CD4-positive, alpha-beta T cell treated with Interleukin-4 for 1 hour (primary cell): ENCODE measurements around the gene NEDD9.

Experiments used
- DNase-seq, 2 donors: peaks; one replicate each; pipeline ENCODE4 v3.0.0-alpha.2; 2020 to 2022

NEDD9 gene

DNA sequence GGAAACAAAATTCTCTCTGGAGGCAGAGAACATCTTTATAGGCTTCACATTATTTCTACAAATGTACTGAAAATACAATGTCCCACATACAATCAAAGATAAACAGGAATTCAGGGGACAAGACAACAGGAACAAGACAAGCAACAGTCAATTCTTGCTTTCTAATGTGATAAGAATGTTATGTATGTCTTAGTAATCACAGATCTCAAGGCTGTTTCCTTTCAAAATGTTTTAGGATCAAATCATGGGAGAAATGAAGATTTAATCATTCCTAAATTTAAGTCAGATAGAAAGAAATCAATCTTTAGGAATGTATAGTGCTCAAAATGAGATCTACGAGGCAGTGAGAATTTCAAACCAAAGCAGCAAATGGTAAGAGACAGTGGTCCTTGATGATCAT, 32.1 kb downstream of the NEDD9 start:
- no peak for DNase-seq

DNA sequence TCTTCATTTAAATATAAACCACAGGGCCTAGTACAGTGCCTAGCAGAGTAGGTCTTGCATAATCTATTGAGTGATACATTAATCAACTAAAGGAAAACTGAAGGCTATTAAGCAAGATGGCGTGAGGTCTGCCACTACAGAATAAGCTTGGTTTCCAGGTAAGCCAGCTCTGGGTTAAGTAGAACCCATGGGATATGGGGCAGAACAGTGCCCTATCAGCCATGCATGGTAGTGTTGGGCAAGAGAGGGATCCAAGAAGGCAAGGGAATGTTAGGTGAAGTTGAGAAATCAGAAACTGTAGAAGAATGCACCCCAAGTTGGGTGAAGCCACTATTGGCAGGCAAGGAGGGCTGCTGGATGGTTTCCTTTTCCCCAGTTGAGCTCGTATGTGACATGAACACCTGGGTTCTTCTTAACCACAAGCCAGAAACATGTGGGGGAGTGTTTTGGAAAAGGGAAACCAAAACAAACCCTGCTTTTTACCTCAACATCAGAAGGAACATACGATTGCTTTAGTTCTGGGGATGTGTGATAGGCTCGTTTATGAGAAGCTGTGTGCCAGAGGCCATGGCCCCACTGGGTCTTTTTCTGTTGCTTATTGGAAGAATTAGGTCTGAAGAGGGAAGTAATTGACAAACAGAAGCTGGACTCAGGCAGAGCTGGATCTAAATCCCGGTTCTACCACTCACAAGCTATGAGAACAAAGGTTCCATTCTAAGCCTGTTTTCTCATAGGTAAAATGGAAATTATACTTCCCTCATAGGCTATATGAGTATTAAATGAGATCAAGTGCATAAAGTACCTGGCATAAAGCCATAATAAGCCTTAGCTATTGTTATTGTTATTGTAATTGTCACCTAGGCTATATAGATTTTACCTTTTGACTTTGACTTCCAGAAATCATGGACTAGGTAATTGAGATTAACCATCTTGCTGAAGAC, 33.5 kb downstream of the NEDD9 start:
- DNase-seq, result peak; percentile 21 to 67

DNA sequence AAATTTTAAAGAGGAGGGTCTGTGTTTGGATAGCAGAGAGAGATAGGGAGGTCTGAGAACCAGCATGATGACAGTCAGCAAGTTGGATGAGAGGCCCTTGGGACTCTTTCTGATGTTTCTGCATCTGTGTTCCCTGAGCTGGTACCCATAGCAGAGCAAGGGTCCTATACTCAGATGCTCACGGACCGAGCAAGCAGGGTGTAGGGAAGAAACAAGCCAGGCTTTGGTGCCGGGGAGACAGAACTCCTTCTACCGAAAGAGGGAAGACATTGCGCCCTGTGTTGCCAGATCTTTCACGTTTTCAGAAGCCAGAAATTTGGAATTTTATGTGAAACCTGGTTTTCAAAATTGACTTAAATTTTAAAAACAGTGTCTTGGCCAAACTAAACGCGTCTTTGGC, 34.6 kb downstream of the NEDD9 start:
- DNase-seq, result no peak

DNA sequence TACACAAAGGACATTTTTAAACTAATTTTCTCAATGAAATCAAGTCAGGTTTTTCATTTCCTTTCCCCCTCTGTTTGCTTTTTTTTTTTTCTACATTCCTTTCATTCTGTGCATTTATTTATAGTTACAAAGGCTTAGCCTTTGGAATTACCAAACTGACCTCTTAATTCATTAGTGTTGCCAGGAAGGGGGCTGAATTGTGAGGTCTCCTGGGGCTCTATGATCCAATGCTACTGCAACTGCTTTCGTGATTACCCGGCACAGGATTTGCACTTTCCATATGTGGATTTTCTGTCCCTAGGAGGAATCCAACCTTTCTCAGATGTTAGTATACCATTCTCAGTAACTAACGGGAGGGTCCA, 35.3 kb downstream of the NEDD9 start:
- DNase-seq, result no peak

DNA sequence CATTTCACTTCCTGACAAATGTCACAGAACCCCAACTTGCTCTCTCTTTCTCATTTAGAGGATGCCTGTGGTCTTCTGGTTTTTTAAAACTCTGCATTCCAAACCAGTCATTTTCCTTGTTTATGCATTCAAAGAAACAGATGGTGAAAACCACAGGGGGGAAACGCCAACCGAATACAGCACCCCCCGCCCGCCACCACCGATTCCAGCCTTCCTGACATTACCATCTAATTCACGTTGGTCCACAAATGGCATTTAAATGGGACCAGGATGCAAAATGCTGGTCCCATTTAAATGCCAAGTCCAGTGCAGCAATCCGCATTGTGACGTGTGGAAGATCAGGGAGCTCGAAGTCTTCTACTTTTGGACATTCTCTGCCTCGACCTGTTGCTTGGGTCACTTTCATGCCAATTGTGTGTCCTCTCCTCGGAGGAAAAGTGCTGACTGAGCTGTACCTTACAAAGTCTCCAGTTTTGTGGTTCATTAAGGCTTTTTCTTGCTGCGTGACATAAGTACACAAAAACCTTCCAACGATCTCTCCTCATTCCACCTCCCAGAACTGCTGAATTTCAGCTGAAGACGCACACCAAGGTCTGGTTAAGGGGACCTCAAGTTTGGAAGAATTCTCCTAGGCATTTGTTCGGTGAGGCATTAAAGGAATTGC, 35.8 kb downstream of the NEDD9 start:
- DNase-seq, result no peak

DNA sequence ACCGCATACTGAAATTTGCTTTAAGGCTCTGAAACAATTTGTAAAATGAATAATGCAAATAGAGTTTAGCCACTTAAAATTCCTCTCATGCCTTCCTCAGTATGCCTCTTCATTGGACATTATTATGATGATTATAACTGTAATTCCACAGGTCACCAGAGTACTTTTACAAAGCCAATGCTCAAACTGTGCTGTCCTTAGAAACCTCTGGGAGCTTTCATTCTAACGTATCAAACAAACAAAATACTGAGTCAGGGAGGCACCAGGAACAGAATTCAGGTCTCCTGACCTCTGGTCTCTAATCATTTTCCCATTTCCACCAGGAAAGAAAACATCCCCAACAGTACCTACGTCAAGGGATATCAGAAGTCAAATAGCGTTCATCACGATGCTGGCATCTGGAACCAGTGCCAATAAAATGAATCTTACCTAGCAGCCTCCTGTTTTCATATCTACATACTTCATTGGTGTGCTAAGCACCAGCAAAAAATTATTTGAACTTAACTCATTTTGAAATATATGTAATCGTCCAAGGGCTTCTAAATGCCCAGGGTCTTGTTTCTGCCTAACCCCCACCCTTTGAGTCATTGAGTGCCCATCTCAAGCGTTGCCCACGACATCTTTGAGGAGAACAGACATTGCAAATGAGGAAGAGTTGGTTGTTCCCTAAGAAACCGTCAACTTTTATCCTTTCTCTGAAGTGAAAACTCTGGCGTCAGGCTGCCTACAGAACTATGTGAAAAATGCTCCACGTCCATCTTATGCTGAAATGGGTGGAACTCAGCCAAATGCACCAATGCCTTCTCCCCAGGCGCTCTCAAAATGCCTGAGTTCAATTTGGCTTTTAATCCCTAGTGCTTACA, 37.9 kb downstream of the NEDD9 start:
- no peak for DNase-seq

DNA sequence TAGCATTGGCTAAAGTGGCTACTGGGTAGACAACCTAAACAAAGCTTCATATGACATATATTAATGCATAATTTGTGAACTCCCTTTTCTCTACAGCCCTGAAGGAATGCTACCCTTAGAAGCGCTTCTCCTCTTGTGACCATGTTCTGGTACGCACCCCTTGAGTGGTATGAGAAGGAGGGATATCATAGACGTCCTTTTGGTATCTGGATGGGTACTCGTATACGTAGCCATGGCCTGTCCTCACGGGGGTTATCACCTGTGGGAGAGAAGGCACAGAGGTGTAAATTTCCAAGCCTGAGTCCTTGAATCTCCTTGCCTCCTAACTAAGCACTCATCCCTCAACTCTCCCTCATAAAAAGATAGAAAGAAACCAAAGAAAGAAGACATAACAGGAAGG, 39.0 kb downstream of the NEDD9 start:
- DNase-seq, result no peak

DNA sequence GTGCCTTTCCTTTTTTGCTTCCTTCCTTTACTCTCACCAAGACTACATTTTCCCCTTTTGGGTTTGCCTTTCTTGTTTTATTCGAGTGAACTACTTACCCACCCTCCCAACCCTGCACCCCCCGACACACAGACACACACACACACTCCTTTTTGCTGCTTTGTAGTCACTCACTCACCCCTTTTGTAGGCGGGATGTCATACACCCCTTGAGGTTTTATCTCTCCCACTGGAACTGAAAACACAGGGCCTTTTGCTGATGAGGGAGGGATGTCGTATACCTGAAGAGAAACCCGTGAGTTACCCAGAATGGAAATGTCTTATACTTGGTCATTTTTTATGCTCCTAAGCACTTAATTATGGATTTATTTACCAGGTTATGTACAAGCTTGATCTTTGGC, 40.3 kb downstream of the NEDD9 start:
- no peak for DNase-seq

DNA sequence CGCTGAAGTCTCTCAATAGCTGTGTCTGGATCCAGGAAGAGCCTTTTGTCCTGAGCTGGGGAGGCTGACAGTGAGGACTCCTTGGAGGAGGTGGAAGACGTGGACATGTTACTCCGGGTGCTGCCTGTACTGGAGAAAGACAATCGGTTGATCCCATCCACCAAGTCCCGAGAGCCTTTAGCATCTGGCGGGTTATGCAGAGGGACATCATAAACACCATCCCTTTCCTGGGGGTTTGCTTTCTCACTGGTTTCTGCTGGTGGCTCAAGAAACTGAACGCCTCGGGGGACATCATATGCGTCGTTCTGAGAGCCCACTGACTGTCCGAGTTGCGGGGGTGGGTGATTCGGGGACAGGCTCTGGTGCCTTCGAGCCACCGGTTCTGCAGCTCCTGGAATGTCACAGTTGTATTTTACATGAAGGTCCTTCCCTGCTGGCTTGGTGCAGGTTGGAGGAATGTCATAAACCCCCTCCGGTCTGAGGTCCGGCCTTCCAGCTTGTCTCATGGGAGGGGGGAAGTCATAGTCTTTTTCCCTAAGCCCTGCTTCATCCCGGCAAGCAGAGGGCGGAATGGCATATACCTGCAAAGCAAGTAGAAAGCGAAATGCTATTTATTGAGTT, 41.7 kb downstream of the NEDD9 start:
- DNase-seq, result no peak

DNA sequence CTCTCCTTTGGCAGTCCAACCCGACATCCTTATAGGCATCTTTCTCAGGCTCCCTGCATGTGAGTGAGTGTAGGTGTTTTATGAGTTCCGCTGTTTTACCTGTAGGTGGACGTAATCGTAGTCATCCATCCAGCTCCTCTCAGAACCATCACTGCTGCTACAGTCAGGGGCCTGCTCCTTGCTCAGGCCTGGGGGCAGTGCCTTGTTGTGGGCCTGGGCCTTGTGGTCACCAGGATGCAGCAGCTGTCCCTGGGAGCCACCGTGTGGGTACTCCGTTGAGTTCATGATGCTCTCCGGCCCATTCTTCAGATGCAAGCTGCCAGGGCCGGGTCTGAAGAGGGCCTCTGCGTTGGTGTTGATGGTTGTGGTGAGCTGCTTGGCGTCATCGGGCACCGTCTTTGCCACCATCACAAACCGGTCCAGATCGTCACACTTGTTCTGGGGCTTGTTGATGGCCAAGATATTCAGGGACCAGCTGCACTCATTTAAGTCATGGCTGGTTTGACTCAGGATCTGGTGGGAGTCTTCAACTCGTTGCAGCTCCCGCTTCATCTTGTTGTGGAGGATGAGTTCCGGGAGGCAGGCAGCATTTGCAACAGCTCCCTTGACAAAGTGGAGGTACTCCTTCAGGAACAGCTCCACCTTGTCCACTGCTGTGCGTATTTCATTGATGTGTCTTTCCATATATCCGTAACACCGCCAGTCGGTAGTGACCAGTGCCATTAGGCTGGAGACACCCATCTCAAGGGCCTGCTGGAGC, 42.4 kb downstream of the NEDD9 start:
- DNase-seq, result no peak

DNA sequence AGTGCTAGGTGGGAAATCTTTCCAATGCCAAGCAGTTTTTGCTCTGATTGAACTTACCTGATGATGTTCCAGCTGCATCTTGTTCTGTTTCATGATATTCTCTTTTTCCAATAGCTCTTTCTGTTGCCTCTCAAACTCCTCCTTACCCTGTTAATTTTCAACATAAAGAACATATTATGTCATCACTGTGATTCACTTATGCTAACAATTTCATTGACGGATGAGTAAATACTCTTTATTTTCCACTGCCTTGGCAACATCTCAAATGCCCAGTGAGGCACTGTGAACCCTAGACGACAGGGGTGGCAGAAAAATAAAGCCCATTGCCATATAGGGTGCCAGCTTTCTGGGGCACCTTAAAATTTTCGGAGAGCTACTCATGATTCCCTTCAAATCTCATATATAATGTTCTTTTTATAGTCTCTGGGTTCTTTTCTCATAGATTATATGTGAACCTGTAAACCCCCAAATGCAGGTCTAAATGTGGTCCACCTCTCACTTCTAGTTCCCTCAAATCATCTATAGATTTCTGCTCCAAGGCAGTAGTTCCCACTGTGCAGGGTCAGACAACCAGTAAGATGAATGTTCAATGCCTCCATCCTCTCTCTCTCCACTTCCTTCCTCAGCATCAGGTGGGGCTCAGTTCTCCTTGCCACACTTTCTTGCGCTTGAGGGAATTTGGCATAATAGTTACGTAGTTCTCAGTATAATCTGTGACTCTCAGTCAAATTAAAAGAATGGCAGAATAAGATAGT, 44.1 kb downstream of the NEDD9 start:
- no peak for DNase-seq

DNA sequence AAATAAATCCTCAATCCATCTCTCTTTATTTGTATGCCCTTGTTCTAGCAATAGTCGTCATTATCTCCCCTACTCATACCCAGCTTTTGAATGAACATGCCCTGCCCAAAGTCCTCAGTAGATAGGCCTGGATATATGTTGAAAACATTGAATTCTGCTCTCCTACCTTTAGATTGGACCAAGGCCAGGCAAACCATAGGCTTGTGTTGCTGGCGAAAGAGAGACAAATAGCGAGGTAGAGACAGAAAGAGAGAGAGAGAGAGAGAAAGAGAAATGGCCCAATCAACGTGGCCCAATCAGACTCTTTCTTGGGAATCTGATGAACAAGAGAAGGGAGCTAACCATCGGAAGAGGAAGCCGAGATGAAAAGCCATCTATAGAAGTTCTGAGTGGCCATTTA, 45.2 kb downstream of the NEDD9 start:
- no peak for DNase-seq

DNA sequence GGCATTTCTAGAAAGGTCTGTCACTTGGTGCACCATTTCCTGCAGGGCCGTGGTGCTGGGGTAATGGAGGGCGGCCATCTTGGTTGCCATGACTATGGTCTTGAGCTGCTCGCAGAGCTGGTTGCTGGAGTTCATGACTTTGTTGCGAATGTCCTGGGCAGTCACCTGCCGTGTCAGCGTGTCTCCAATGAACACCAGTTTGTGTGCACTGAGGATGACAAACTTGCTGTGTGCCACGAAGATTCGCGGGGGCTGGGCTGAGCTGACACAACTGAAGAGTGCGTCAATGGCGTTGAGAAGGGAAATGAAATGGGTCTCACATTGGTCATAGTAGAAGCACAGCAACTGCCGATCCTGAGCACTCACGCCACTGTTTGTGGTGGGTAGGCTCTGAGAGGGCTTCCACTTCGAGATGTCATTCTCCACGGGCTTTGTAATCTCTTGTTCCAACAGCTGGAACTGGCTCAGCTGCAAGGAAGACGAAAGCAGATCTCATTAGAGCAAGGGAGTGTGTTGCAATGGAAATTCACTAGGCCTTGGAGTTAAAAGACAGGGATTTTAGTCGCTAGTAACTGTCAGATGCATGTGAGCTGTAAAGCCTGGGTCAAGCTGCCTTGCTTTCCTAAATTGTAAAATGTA, 47.1 kb downstream of the NEDD9 start:
- DNase-seq, result no peak

DNA sequence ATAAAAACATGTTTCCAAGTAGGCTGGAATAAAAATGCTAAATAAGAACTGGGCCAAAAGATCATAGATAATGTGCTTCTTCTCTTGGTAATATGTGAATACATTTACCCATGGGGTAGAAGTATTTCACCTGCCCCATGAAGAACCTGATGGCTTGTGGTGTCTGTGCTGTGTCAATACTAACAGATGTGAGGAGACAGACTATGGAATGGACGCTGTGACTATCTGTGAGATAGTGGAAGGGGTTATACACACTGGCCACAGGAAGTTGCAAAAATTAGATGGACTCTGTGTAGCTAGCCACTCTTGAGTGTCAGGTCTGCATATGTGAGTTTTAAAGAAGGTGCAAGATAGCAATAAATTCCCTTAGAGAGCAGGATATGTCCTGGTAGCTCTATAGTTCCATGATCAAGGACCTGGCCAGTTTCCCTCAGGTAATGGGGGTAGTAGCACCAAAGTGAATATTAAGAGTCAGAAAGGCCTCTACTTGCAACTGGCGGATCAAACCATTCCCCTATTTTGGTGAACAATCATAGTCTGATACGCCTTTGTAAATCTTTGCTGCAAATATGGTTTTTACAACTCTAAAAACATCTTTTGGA, 48.6 kb downstream of the NEDD9 start:
- no peak for DNase-seq

DNA sequence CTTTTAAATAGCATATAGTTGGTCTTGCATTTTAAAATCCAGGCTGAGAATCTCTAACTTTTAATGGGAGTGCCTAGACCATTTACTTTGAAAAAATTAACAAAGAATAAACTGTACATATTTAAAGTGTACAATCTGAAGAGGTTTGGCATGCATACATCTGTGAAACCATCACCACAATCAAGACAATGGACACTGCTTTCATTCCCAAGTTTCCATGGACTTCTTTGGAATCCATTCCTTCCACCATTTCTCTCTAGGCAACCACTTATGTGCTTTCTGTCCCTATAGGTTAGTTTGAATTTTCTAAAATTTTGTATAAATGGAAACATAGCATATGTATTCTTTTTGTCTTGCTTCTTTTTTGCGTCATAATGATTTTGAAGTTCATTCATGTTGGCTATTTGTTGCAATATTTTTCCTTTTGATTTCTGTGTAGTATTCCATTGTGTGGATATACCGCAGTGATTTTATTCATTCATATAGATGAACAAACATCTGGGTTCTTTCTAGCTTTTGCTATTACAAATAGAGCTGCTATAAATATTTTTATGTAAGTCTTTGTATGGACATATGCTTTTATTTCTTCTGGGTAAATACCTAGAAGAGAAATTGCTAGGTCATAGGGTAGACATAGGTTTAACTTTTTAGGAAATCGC, 50.9 kb downstream of the NEDD9 start:
- DNase-seq, result no peak

DNA sequence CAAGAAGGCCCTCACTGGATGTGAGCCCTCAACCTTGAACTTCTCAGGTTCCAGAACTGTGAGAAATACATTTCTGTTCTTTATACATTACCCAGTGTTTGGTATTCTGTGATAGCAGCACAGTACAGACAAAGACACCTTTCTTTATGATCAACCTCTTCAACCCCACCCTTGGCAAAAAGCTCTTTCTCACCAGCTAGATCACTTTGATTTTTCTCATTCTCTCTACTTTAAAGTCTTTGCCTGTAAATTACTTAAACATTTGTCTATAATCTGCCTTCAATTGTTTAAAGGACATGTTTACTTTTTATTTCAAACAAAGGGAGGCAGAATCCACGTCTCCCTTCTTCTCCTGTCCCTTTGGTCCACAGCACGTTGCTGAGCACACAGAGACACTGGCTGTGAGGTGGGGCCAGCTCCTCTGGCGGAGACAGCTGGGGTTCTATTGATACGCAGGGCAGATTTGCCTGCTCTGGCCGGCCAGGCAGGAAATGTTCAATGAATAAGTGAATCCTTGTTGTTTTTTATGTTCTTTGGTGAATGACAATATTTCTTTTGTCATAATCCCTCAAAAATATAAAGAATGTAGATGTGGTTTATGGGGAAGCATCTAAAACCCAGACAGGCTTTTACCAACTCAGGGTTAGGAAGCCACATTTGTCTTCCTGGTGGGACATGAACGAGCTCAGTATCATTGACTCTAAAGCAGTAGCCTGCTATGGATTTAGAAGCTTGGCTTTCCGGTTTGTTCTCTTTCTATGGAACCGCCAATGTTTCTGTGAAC, 52.9 kb downstream of the NEDD9 start:
- DNase-seq, result no peak

DNA sequence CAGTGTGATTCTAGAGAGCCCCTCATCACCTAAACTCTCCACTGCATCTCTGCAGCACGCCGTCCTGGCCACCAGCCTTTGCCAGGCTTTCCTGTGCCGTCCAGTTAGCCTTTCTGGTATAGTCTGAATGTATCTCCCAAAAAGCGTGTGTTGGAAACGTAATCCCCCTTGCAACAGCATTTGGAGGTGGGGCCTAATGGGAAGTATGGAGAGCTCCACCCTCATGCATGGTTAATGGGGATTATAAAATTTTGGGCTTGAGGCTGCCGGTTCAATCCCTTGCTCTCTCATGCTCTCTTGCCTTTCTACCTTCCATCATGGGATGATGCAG, 53.4 kb downstream of the NEDD9 start:
- DNase-seq, result no peak

DNA sequence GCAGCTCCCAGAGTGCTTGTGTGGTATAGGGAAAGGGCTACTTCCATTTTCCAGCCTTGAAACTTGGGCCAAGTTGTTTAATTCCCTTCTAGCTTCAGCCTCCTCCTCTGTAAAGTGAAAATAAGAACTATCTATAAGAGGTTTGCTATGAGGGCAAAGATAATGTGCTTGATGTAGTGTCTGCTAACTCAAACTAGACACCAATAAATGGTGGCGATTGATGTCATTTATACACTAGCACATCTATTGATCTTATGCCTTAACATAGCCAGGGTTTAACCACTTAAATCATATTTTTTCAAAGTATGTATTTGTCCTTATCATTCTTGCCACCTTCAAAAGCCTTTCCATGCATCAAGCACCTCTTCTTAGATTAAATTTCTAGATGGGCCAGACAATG, 55.2 kb downstream of the NEDD9 start:
- no peak for DNase-seq

DNA sequence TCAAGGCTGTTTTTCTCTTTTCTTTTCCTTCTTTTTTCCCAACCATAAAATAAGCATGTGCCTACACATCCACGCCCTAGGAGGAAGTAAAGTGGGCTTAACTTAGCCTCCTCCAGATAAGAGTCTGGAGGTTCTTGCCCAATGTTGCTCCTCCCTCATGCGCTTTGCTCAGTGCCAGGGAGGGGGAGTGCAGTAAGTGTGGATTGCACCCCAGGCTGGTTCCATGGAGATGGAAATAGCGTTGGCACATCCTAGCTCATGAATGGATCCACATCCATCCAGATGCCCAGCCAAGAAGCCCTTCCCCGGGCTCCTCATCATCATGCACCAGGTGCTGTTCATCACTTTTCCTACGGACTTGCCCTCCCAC, 58.2 kb downstream of the NEDD9 start:
- no peak for DNase-seq
